GM23248 (cell line): ENCODE results near the gene CXCR2.

Experiments used
- EZH2 ChIP-seq: fragments of 200-600 bp; sonication (generic); IDR thresholded peaks from 2 replicates; pipeline ENCODE4 v1.6.1; 2018; ENCODE audit warnings: antibody characterized with exemption, mild to moderate bottlenecking; ENCODE audit not compliant: insufficient read depth, poor library complexity, severe bottlenecking
- EZH2phosphoT487 ChIP-seq: fragments of 200-600 bp; sonication (generic); IDR thresholded peaks from 2 replicates; pipeline ENCODE4 v1.6.1; 2018; ENCODE audit warnings: antibody characterized with exemption, moderate library complexity, mild to moderate bottlenecking, low read depth; ENCODE audit not compliant: insufficient read depth

- TF ChIP-seq EZH2phosphoT487 = no peak
- TF ChIP-seq EZH2 = no peak
These were observed 4.5 kb downstream of the CXCR2 start for GRCh38 chr2:218130377-218130776.
